ENCODE data around the gene PLPP1.
"Not testable (repeated sequence)": the region's sequence is repeated elsewhere in the genome, so short reads cannot be mapped to it uniquely, and the experiment has no call there.

Gene PLPP1

GRCh38 chr5:55541056-55541635, 6.4 kb upstream of the PLPP1 start:
- no peak for DNase-seq

GRCh38 chr5:55540525-55540924, 5.8 kb upstream of the PLPP1 start:
- no peak for DNase-seq

GRCh38 chr5:55540024-55540423, 5.3 kb upstream of the PLPP1 start:
- no peak for DNase-seq

- no peak for DNase-seq
These were observed 3.9 kb upstream of the PLPP1 start for GRCh38 chr5:55538661-55539060.

GRCh38 chr5:55537315-55537714, 2.6 kb upstream of the PLPP1 start:
- not testable (repeated sequence) for DNase-seq

- peak; percentile 84 for DNase-seq
These were observed 588 bp upstream of the PLPP1 start for GRCh38 chr5:55535199-55535905.

GRCh38 chr5:55533521-55534435, 986 bp downstream of the PLPP1 start:
- peak; percentile 90 for DNase-seq

- no peak for DNase-seq
These were observed 4.1 kb downstream of the PLPP1 start for GRCh38 chr5:55530669-55531068.

- DNase-seq: no peak
These were observed 9.9 kb downstream of the PLPP1 start for GRCh38 chr5:55524816-55525215.

- DNase-seq: no peak
These were observed 11.5 kb downstream of the PLPP1 start for GRCh38 chr5:55523293-55523692.

GRCh38 chr5:55521881-55522280, 12.9 kb downstream of the PLPP1 start:
- peak; percentile 12 for DNase-seq

- no peak for DNase-seq
These were observed 14.5 kb downstream of the PLPP1 start for GRCh38 chr5:55520117-55520839.

- DNase-seq: peak; percentile 46
These were observed 15.9 kb downstream of the PLPP1 start for GRCh38 chr5:55518831-55519390.

- peak; percentile 66 for DNase-seq
These were observed 17.0 kb downstream of the PLPP1 start for GRCh38 chr5:55517804-55518203.

GRCh38 chr5:55511010-55511409, 23.8 kb downstream of the PLPP1 start:
- no peak for DNase-seq

- peak; percentile 59 for DNase-seq
These were observed 24.3 kb downstream of the PLPP1 start for GRCh38 chr5:55510523-55510880.

- peak; percentile 59 for DNase-seq
These were observed 24.8 kb downstream of the PLPP1 start for GRCh38 chr5:55509796-55510522.

- no peak for DNase-seq
These were observed 25.7 kb downstream of the PLPP1 start for GRCh38 chr5:55509097-55509496.

GRCh38 chr5:55507574-55507973, 27.2 kb downstream of the PLPP1 start:
- no peak for DNase-seq

GRCh38 chr5:55505711-55506110, 29.1 kb downstream of the PLPP1 start:
- not testable (repeated sequence) for DNase-seq

- DNase-seq: peak; percentile 23
These were observed 30.8 kb downstream of the PLPP1 start for GRCh38 chr5:55503917-55504316.

- DNase-seq: peak; percentile 87
These were observed 32.0 kb downstream of the PLPP1 start for GRCh38 chr5:55502759-55503158.
